Smooth muscle cell of the brain vasculature (primary cell): ENCODE measurements around the gene NTN4.
"Not testable (repeated sequence)": the region's sequence is repeated elsewhere in the genome, so short reads cannot be mapped to it uniquely, and the experiment has no call there.

ENCODE experiments used
- DNase-seq: peaks from one replicate; pipeline ENCODE4 v3.0.0-alpha.2; 2012; ENCODE audit warnings: low read depth, low spot score

NTN4 gene

GRCh38 chr12:95755261-95755865, 35.2 kb downstream of the NTN4 start:
- no peak for DNase-seq

GRCh38 chr12:95746062-95746461, 44.5 kb downstream of the NTN4 start:
- DNase-seq: not testable (repeated sequence)

DNA sequence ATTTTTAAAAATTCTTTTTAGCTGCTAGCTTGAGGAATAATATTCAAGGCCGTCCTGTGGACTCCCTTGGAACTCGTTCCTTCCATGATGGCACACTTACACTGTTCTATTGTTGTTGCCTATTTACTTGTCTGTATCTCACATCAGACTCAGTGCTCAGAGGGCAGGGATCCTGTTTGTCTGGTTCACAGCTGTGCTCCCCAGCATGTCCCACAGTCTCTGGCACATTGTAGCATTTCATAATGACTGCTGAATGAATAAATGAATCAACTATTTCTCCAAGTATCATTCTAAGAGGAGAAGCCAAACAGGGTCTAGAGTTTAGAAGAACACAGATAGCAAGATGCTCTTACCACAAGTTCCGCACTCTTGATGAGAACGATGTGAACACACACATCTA, 48.0 kb downstream of the NTN4 start:
- DNase-seq: no peak

- no peak for DNase-seq
These were observed 48.9 kb downstream of the NTN4 start for GRCh38 chr12:95741635-95742034.

- no peak for DNase-seq
These were observed 49.8 kb downstream of the NTN4 start for GRCh38 chr12:95740751-95741150.

GRCh38 chr12:95739561-95740313, 50.8 kb downstream of the NTN4 start:
- no peak for DNase-seq

DNA sequence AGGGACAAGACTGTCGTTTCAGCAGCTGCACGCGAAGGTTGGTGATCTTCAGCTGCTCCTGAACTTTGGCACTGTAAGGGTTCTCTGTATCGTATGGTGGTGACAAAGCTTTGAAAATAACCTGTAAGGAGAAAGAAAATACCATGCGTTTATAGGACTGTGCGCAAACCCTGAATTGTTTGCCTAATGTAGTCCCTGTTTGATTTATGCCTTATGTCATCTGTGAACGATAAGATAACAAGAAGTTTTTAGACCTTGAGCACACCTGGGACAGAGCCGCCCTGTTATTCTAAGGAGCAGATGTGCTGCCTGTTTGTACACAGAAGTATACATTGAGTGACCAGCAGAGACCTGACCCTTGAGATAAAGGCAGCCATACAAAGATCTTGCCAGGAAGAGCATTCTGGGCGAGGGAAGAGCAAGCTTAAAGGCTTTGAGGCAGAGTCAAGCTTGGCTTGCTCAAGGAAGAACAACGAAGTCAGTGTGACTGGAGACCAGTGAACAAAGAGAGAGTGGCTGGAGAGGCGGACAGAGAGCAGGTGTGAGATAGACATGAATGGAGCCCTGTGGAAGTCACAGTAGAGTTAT, 52.4 kb downstream of the NTN4 start:
- DNase-seq: no peak

DNA sequence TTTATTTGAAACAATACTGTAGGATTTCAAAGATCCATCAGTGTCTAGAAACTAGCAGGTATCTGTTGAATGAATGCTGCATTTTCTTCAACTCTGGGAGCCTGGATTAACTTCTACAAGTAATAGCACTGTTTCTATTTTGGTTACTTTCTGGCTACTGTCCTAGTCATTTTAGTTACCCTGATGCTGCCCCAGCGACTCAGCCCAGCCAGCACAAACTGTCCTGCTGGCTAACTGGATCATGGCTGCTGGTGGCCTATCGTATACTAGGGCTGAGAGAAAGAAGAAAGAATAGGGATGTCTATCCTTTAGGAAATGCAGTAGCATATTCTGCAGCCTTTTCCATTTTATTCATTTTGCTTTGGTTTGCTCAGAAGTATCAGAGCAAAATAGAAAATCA, 53.9 kb downstream of the NTN4 start:
- DNase-seq: no peak

DNA sequence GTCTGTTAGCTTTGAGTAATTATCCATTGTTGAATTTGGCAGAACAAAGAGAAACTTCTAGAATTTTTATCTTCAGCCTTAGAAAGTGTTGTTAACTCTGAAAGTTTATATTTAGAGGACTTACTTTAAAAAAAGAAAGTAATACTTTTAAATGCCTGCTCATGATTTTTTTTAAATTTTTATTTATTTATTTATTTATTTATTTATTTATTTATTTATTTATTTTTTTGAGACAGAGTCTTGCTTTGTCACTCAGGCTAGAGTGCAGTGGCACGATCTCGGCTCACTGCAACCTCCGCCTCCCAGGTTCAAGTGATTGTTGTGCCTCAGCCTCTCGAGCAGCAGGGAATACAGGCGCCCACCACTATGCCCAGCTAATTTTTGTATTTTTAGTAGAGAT, 54.8 kb downstream of the NTN4 start:
- not testable (repeated sequence) for DNase-seq

DNA sequence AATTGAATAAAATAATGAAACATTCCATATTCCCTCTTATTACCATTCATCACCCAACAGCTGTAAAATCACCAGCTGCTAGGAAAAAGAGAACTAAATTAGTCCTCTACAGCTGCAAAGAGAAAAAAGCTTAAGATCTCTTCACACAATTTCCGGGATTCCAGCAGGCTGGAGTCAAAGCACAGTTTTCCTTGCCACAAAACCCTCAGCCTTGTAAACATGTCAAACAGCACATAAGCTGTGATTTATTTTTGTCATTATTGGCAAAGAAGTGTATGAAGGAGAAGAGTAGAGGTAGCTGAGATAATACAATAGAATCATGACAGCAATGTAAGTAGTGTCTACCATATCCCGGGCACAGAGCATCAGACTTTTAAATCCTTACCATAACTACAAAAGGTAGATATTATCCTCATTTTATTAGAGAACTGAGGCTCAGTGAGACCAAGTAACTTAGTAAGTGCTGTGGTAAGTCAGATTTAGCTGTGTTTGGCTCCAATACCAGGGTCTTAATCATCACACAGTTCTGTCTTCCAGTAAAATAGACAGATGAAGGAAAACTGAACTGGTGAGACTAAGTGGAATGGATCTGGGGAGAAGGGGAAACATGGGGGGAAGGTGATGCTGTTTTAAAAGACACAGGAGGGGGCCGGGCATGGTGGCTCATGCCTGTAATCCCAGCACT, 57.3 kb downstream of the NTN4 start:
- DNase-seq: no peak

- DNase-seq: no peak
These were observed 59.0 kb downstream of the NTN4 start for GRCh38 chr12:95731519-95731958.

- DNase-seq: no peak
These were observed 60.1 kb downstream of the NTN4 start for GRCh38 chr12:95730457-95730856.

GRCh38 chr12:95726903-95727302, 63.7 kb downstream of the NTN4 start:
- DNase-seq: no peak

DNA sequence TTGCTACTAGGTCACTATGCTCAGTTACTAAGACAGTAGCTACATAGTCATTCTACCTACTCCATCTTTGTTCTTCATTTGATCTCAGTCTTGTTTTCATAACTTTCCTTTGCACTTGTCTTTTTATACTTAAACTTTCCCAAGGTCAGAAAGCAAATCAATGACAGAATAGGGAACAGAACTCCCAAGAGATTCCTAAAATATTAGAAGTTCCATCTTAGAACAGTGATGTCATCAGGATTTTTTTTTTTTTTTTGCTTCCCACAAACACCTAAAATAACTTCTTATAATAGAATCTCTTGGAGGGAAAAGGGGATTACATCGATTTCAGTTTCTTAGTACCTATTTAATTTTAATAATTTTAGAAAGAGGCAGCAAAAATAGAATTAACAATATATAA, 65.8 kb downstream of the NTN4 start:
- DNase-seq: no peak

- no peak for DNase-seq
These were observed 66.7 kb downstream of the NTN4 start for GRCh38 chr12:95723693-95724384.

GRCh38 chr12:95721320-95721719, 69.2 kb downstream of the NTN4 start:
- no peak for DNase-seq

GRCh38 chr12:95720146-95720545, 70.4 kb downstream of the NTN4 start:
- no peak for DNase-seq

DNA sequence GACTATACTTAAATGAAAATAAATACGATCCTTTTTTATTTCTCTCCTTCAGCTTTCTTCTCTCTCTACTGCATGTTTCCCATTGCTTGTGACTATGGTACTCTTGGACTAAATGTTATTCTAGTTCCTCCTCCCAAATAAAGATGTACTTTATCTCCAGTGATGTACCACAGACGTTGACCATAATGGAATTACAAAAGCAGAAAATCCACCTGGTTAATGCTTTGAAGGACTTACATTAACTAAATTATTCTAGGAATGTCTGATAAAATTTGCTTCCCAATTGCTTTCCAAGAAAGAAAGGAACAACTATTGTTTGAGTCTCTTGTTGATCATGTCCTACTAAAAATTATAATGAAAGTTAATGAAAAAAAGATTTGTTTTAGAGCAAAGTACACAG, 71.8 kb downstream of the NTN4 start:
- no peak for DNase-seq

DNA sequence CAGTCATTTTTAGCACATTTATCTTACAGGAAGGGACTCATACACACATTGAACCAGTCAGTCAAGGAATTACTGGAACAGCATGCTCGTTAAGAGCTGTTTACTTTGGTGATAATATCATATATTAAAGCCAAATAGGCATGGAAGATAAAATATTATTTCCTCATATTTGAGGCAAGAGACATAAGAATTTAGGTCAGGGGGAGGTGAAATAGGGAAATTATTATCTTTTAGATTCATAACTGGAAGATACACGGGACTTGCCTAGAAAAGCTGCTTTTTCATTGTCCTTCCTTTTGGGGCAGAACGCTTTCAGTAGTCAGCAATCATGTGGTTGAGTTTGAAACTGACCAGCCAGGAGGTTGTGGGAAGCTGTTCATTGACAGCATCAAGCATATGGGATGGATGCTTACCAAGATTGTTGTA, 72.5 kb downstream of the NTN4 start:
- DNase-seq: no peak

- DNase-seq: no peak
These were observed 73.1 kb downstream of the NTN4 start for GRCh38 chr12:95717316-95717928.

DNA sequence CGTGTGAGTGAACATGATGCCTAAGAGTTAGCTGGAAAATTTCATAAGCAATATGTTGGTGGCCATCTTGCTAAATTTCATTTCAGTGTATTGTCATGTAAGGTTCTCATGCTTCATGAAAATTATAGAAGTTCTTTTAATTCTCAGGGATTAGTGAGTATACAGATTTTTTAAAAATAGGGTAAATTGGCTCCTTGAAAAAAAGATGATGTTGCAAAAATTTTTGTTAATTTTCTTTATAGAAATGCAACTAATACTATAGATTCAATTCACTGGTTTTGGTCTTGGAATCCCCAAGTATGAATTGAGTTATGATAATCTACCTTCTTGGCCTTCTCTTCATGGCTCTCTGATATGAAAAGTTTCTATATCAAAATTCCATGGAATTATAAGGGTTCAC, 75.4 kb downstream of the NTN4 start:
- no peak for DNase-seq
